GM23338 (cell line): ENCODE data around the gene SSTR3. TPM values are rescaled to one million over a fixed set of nuclear protein-coding genes. Genes with fewer than 3 reads are reported as not detected.

ENCODE experiments used
- ATAC-seq: fragments of 200-7000 bp; cut with Tn5 transposase; 3 replicates; pipeline ENCODE4 v1.9.1; 2020
- DNase-seq: peaks from one replicate; pipeline ENCODE4 v3.0.0-alpha.2; 2015; ENCODE audit warnings: low spot score
- H2AFZ ChIP-seq: fragments of 200-600 bp; sonication (generic); 2 replicates; pipeline ENCODE4 v1.8.0; 2016; ENCODE audit warnings: antibody characterized with exemption, mild to moderate bottlenecking, moderate library complexity
- H3F3A ChIP-seq: fragments of 200-600 bp; sonication (generic); replicated peaks from 2 replicates; pipeline ENCODE4 v1.8.0; 2017; ENCODE audit warnings: antibody characterized with exemption, mixed run types, low read depth
- H3K27ac ChIP-seq: fragments of 200-600 bp; sonication (generic); 2 replicates; pipeline ENCODE4 v1.6.1; 2016; ENCODE audit warnings: low read depth
- H3K27me3 ChIP-seq: fragments of 200-600 bp; sonication (generic); 2 replicates; pipeline ENCODE4 v1.8.0; 2016; ENCODE audit warnings: mild to moderate bottlenecking, mixed run types, moderate library complexity; ENCODE audit not compliant: insufficient read depth
- H3K36me3 ChIP-seq: fragments of 200-600 bp; sonication (generic); 2 replicates; pipeline ENCODE4 v1.8.0; 2016; ENCODE audit warnings: mild to moderate bottlenecking; ENCODE audit not compliant: insufficient read depth
- H3K4me1 ChIP-seq: fragments of 200-600 bp; sonication (generic); 2 replicates; pipeline ENCODE4 v1.8.0; 2016; ENCODE audit warnings: mild to moderate bottlenecking, moderate library complexity; ENCODE audit not compliant: insufficient read depth
- H3K4me2 ChIP-seq: fragments of 200-600 bp; sonication (generic); 2 replicates; pipeline ENCODE4 v1.7.1; 2017; ENCODE audit warnings: mixed run types
- H3K4me3 ChIP-seq: fragments of 200-600 bp; sonication (generic); 2 replicates; pipeline ENCODE4 v1.6.1; 2016; ENCODE audit warnings: mixed run types
- H3K79me2 ChIP-seq: fragments of 200-600 bp; sonication (generic); replicated peaks from 2 replicates; pipeline ENCODE4 v1.8.0; 2017; ENCODE audit warnings: mild to moderate bottlenecking; ENCODE audit not compliant: insufficient read depth
- H3K9me2 ChIP-seq: fragments of 200-600 bp; sonication (generic); 2 replicates; pipeline ENCODE4 v1.8.0; 2017; ENCODE audit not compliant: insufficient read depth
- H4K20me1 ChIP-seq: fragments of 200-600 bp; sonication (generic); replicated peaks from 2 replicates; pipeline ENCODE4 v1.8.0; 2017; ENCODE audit warnings: mild to moderate bottlenecking; ENCODE audit not compliant: insufficient read depth
- H3K27ac Mint-ChIP-seq: 2 replicates; pipeline ENCODE4 v1.8.0; 2020; ENCODE audit warnings: inconsistent platforms, mild to moderate bottlenecking, moderate library complexity, mixed read lengths
- H3K27me3 Mint-ChIP-seq: 3 replicates; pipeline ENCODE4 v1.8.0; 2022; ENCODE audit warnings: low read depth, mild to moderate bottlenecking, moderate library complexity, mixed read lengths, inconsistent platforms; ENCODE audit not compliant: insufficient read depth, poor library complexity
- H3K36me3 Mint-ChIP-seq: 3 replicates; pipeline ENCODE4 v1.8.0; 2021; ENCODE audit warnings: low read depth, mild to moderate bottlenecking, inconsistent platforms, moderate library complexity, mixed read lengths
- H3K4me1 Mint-ChIP-seq: 3 replicates; pipeline ENCODE4 v1.8.0; 2020; ENCODE audit warnings: mild to moderate bottlenecking, inconsistent platforms, mixed read lengths
- H3K4me3 Mint-ChIP-seq: 3 replicates; pipeline ENCODE4 v1.8.0; 2021; ENCODE audit warnings: moderate library complexity, mild to moderate bottlenecking, inconsistent platforms, mixed read lengths
- H3K9me3 Mint-ChIP-seq: 3 replicates; pipeline ENCODE4 v1.8.0; 2020; ENCODE audit warnings: moderate library complexity, mild to moderate bottlenecking, inconsistent platforms, mixed read lengths
- CREB1 ChIP-seq: fragments of 250-450 bp; sonication (Bioruptor Pico); IDR thresholded peaks from 2 replicates; pipeline ENCODE4 v1.5.0; 2020; ENCODE audit warnings: low read depth, mild to moderate bottlenecking, moderate library complexity
- JUNB ChIP-seq: IDR thresholded peaks from one replicate; pipeline ENCODE4 v1.6.1; 2016; ENCODE audit warnings: antibody characterized with exemption; ENCODE audit not compliant: unreplicated experiment
- POLR2AphosphoS5 ChIP-seq: IDR thresholded peaks from 2 replicates; pipeline ENCODE4 v1.6.1; 2016; ENCODE audit warnings: antibody characterized with exemption, low read depth
- REST ChIP-seq: IDR thresholded peaks from one replicate; pipeline ENCODE4 v1.6.1; 2018; ENCODE audit warnings: antibody characterized with exemption; ENCODE audit not compliant: unreplicated experiment
- ZNF331 ChIP-seq: fragments of 250-450 bp; sonication (Bioruptor Pico); IDR thresholded peaks from 2 replicates; pipeline ENCODE4 v1.5.0; 2020; ENCODE audit warnings: low read depth, mild to moderate bottlenecking, moderate library complexity
- polyA plus RNA-seq: library from polyadenylated mRNA; unstranded; fragments of >200 nt; fragmentation: Nextera tagmentation; extraction: Ambion mirVana; gene quantifications from 2 replicates; pipeline ENCODE4 v1.2.1, GENCODE V29; 2016
- total RNA-seq: library from RNA; depleted of rRNA; stranded (reverse); fragments of >200 nt; shearing (Covaris generic); gene quantifications from 2 replicates; pipeline ENCODE4 v1.2.3, GENCODE V29; 2014
- TF ChIP-seq, protein P1 (sequence below): fragments of 250-450 bp; sonication (Bioruptor Pico); IDR thresholded peaks from 2 replicates; pipeline ENCODE4 v1.5.0; 2020; ENCODE audit warnings: mild to moderate bottlenecking, moderate library complexity
- TF ChIP-seq, protein P2 (sequence below): IDR thresholded peaks from 2 replicates; pipeline ENCODE4 v1.6.1; 2016; ENCODE audit warnings: antibody characterized with exemption

Gene SSTR3
- total and polyA plus RNA-seq, 2 experiments from 2014 or later: 0.66 TPM; not detected in 1

GRCh38 chr22:37165066-37165465 is 47.2 kb downstream of the SSTR3 start (continued):
- TF ChIP-seq, protein P1, sequence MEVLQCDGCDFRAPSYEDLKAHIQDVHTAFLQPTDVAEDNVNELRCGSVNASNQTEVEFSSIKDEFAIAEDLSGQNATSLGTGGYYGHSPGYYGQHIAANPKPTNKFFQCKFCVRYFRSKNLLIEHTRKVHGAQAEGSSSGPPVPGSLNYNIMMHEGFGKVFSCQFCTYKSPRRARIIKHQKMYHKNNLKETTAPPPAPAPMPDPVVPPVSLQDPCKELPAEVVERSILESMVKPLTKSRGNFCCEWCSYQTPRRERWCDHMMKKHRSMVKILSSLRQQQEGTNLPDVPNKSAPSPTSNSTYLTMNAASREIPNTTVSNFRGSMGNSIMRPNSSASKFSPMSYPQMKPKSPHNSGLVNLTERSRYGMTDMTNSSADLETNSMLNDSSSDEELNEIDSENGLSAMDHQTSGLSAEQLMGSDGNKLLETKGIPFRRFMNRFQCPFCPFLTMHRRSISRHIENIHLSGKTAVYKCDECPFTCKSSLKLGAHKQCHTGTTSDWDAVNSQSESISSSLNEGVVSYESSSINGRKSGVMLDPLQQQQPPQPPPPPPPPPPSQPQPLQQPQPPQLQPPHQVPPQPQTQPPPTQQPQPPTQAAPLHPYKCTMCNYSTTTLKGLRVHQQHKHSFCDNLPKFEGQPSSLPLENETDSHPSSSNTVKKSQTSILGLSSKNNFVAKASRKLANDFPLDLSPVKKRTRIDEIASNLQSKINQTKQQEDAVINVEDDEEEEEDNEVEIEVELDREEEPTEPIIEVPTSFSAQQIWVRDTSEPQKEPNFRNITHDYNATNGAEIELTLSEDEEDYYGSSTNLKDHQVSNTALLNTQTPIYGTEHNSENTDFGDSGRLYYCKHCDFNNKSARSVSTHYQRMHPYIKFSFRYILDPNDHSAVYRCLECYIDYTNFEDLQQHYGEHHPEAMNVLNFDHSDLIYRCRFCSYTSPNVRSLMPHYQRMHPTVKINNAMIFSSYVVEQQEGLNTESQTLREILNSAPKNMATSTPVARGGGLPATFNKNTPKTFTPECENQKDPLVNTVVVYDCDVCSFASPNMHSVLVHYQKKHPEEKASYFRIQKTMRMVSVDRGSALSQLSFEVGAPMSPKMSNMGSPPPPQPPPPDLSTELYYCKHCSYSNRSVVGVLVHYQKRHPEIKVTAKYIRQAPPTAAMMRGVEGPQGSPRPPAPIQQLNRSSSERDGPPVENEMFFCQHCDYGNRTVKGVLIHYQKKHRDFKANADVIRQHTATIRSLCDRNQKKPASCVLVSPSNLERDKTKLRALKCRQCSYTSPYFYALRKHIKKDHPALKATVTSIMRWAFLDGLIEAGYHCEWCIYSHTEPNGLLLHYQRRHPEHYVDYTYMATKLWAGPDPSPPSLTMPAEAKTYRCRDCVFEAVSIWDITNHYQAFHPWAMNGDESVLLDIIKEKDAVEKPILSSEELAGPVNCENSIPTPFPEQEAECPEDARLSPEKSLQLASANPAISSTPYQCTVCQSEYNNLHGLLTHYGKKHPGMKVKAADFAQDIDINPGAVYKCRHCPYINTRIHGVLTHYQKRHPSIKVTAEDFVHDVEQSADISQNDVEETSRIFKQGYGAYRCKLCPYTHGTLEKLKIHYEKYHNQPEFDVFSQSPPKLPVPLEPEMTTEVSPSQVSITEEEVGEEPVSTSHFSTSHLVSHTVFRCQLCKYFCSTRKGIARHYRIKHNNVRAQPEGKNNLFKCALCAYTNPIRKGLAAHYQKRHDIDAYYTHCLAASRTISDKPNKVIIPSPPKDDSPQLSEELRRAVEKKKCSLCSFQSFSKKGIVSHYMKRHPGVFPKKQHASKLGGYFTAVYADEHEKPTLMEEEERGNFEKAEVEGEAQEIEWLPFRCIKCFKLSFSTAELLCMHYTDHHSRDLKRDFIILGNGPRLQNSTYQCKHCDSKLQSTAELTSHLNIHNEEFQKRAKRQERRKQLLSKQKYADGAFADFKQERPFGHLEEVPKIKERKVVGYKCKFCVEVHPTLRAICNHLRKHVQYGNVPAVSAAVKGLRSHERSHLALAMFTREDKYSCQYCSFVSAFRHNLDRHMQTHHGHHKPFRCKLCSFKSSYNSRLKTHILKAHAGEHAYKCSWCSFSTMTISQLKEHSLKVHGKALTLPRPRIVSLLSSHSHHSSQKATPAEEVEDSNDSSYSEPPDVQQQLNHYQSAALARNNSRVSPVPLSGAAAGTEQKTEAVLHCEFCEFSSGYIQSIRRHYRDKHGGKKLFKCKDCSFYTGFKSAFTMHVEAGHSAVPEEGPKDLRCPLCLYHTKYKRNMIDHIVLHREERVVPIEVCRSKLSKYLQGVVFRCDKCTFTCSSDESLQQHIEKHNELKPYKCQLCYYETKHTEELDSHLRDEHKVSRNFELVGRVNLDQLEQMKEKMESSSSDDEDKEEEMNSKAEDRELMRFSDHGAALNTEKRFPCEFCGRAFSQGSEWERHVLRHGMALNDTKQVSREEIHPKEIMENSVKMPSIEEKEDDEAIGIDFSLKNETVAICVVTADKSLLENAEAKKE (CRISPR knock-in tag): no peak
- TF ChIP-seq REST: no peak
- no peak for TF ChIP-seq POLR2AphosphoS5

- DNase-seq (no peak), ATAC-seq (no peak)
- Histone ChIP-seq H3K9me2 (no peaks in the 10 kb centered on the region), H3K36me3 (no peaks in the 10 kb centered on the region), H3F3A (no peaks in the 10 kb centered on the region), H3K79me2 (no peaks in the 10 kb centered on the region), H3K4me1 (no peaks in the 10 kb centered on the region; the same call in 1 of the 2 replicates), H3K4me2 (no peak overlapping the region), H3K4me3 (no peak overlapping the region), H2AFZ (no peak overlapping the region), H3K27me3 (no peaks in the 10 kb centered on the region), H4K20me1 (no peaks in the 10 kb centered on the region), H3K27ac (no peak overlapping the region)
- Mint-ChIP-seq H3K36me3 (no peaks in the 10 kb centered on the region), H3K4me1 (peaks cover 23% of the 10 kb centered on the region), H3K9me3 (peaks cover 4% of the 10 kb centered on the region; the same call in 2 of the 3 replicates), H3K4me3 (no peak overlapping the region), H3K27me3 (peaks cover 7% of the 10 kb centered on the region), H3K27ac (peak overlapping the region; percentile 48; the same call in 1 of the 2 replicates)
- TF ChIP-seq REST: no peak
- TF ChIP-seq, protein P2, sequence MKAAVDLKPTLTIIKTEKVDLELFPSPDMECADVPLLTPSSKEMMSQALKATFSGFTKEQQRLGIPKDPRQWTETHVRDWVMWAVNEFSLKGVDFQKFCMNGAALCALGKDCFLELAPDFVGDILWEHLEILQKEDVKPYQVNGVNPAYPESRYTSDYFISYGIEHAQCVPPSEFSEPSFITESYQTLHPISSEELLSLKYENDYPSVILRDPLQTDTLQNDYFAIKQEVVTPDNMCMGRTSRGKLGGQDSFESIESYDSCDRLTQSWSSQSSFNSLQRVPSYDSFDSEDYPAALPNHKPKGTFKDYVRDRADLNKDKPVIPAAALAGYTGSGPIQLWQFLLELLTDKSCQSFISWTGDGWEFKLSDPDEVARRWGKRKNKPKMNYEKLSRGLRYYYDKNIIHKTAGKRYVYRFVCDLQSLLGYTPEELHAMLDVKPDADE: no peak
- no peak for TF ChIP-seq JUNB
- no peak for TF ChIP-seq POLR2AphosphoS5
- TF ChIP-seq CREB1 (CRISPR knock-in tag): no peak
- no peak for TF ChIP-seq ZNF331 (CRISPR knock-in tag)
These were observed 47.8 kb downstream of the SSTR3 start for GRCh38 chr22:37164505-37164887.
